Measurements from ENCODE around the gene AFM. TPM values are rescaled to one million over a fixed set of nuclear protein-coding genes. Genes with fewer than 3 reads are reported as not detected.

The AFM gene
- total and polyA plus RNA-seq, 2 donors: 0.02 TPM; not detected in 1

DNA sequence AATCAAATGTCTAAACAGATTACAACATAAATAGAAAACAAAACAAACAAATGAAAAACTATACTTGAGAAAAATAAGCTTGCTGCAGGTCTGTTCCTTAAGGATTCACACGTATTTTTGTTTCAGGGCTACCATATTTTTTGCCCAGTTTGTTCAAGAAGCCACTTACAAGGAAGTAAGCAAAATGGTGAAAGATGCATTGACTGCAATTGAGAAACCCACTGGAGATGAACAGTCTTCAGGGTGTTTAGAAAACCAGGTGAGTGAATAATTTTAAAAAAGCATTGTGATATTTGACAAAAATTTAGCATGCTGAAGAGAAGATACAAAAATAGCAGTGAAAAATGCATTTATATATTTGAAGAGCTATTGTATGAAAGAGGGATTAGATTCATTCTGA, 43.5 kb upstream of the AFM start:
- H3K9me3 ChIP-seq (ENCODE audit: control insufficient read depth in 2 of 2, insufficient read depth in 1 of 2, low read length in 1 of 2): no peaks in the 10 kb centered on the region
- no peaks in the 10 kb centered on the region for H3K36me3 ChIP-seq (ENCODE audit: control insufficient read depth in 2 of 2, insufficient read depth in 2 of 2, low read length in 1 of 2)
- no peaks in the 10 kb centered on the region for H3K27me3 ChIP-seq (ENCODE audit: control insufficient read depth in 2 of 2, insufficient read depth in 1 of 2, low read length in 1 of 2)
- no peaks in the 10 kb centered on the region for H3K4me1 ChIP-seq (ENCODE audit: control insufficient read depth in 2 of 2, insufficient read depth in 2 of 2, low read length in 2 of 2)
- no peak overlapping the region for H3K4me3 ChIP-seq (ENCODE audit: low read length in 2 of 2)
- H3K27ac ChIP-seq (ENCODE audit: low read depth in 1 of 2, low read length in 1 of 2): no peak overlapping the region
- WGBS: 95% methylated on average over 1 of the region's 1 CpG
- DNase-seq (ENCODE audit: low read depth in 6 of 9, low spot score in 9 of 9): no peak

DNA sequence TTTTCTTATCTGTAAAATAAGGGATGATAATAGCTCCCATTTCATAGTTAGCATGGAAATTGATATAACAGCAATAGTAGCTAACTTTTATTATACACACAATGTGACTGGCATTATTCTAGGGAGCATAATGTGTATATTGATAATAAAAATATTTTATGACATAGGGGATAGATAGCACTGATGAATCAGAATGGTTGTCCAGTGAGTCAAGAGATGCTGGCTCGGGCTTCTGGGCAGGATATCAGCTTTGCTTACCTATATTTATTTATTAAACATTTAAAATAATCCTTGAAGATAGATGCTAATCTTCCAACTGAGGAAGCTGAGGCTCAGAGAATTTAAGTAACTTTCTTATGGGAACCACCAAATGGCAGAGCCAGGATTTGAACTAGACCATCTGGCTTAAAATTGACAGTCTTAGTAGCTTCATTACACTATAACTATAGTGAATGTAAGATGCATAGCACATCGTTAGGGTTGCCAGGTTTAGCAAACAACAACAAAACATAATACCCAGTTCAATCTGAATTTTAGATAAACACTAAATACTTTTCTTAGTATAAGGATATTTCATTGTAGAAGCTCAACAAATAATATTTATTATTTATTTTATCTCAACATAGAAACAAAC, 42.8 kb upstream of the AFM start:
- Histone ChIP-seq H3K36me3 (ENCODE audit: control insufficient read depth in 2 of 2, insufficient read depth in 2 of 2, low read length in 1 of 2) (no peaks in the 10 kb centered on the region), H3K4me1 (ENCODE audit: control insufficient read depth in 2 of 2, insufficient read depth in 2 of 2, low read length in 2 of 2) (no peaks in the 10 kb centered on the region), H3K27me3 (ENCODE audit: control insufficient read depth in 2 of 2, insufficient read depth in 1 of 2, low read length in 1 of 2) (no peaks in the 10 kb centered on the region), H3K27ac (ENCODE audit: low read depth in 1 of 2, low read length in 1 of 2) (no peak overlapping the region), H3K4me3 (ENCODE audit: low read length in 2 of 2) (no peak overlapping the region), H3K9me3 (ENCODE audit: control insufficient read depth in 2 of 2, insufficient read depth in 1 of 2, low read length in 1 of 2) (no peaks in the 10 kb centered on the region)
- WGBS: 94% methylated on average over 2 of the region's 2 CpGs
- no peak for DNase-seq (ENCODE audit: low read depth in 6 of 9, low spot score in 9 of 9)

DNA sequence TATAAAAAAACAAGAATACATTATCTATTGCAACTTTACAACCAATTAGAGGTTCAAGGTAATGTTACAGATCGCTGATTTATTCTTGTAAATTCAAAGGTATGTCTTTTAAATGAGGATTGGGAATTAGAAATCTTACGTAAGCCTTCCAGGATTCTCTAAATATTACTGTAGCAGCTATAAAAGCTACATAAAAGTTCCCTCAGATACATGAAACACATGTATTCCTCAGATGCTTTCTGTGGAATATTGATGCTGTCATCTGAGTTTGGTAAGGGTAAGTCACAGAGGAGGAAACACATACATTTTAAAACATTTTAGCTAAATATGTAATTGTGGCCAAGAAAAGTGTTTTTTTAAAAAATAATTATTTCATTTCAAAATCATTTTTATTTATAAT, 42.1 kb upstream of the AFM start:
- no peak for DNase-seq (ENCODE audit: low read depth in 6 of 9, low spot score in 9 of 9)
- Histone ChIP-seq H3K4me3 (ENCODE audit: low read length in 2 of 2) (no peak overlapping the region), H3K9me3 (ENCODE audit: control insufficient read depth in 2 of 2, insufficient read depth in 1 of 2, low read length in 1 of 2) (no peaks in the 10 kb centered on the region), H3K27me3 (ENCODE audit: control insufficient read depth in 2 of 2, insufficient read depth in 1 of 2, low read length in 1 of 2) (no peaks in the 10 kb centered on the region), H3K36me3 (ENCODE audit: control insufficient read depth in 2 of 2, insufficient read depth in 2 of 2, low read length in 1 of 2) (no peaks in the 10 kb centered on the region), H3K4me1 (ENCODE audit: control insufficient read depth in 2 of 2, insufficient read depth in 2 of 2, low read length in 2 of 2) (no peaks in the 10 kb centered on the region), H3K27ac (ENCODE audit: low read depth in 1 of 2, low read length in 1 of 2) (no peak overlapping the region)
- WGBS: 94% methylated on average over 2 of the region's 2 CpGs

DNA sequence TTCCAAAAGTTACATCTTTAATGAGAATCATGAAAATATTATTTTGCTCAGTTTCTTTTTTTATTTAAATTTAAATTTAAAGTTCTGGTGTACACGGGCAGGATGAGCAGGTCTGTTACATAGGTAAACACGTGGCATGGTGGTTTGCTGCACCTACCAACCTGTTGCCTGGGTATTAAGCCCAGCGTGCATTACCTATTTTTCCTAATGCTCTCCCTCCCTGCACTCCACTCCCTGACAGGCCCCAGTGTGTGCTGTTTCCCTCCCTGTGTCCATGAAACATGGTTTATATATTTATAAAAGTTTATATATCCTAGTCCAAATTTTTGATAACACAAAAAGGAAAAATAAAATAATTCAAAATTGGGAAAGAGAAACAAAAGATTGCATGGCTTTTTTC, 41.6 kb upstream of the AFM start:
- Histone ChIP-seq H3K27ac (ENCODE audit: low read depth in 1 of 2, low read length in 1 of 2) (no peak overlapping the region), H3K4me3 (ENCODE audit: low read length in 2 of 2) (no peak overlapping the region), H3K27me3 (ENCODE audit: control insufficient read depth in 2 of 2, insufficient read depth in 1 of 2, low read length in 1 of 2) (no peaks in the 10 kb centered on the region), H3K4me1 (ENCODE audit: control insufficient read depth in 2 of 2, insufficient read depth in 2 of 2, low read length in 2 of 2) (no peaks in the 10 kb centered on the region), H3K9me3 (ENCODE audit: control insufficient read depth in 2 of 2, insufficient read depth in 1 of 2, low read length in 1 of 2) (no peaks in the 10 kb centered on the region), H3K36me3 (ENCODE audit: control insufficient read depth in 2 of 2, insufficient read depth in 2 of 2, low read length in 1 of 2) (no peaks in the 10 kb centered on the region)
- WGBS: 94% methylated on average over 3 of the region's 3 CpGs
- no peak for DNase-seq (ENCODE audit: low read depth in 6 of 9, low spot score in 9 of 9)

DNA sequence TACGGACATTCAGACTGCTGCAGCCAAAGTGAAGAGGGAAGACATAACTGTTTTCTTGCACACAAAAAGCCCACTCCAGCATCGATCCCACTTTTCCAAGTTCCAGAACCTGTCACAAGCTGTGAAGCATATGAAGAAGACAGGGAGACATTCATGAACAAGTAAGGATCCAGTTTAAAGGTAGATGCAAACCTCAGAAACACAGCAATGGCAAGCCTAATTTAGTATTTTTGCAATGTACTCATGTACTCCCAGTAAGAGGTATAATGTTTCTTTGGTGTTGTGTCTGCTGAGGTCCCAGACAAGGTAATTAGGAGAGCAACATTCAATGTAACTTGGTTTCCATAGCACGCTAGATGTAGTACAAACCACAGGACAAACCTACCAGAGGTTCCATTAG, 40.9 kb upstream of the AFM start:
- Histone ChIP-seq H3K9me3 (ENCODE audit: control insufficient read depth in 2 of 2, insufficient read depth in 1 of 2, low read length in 1 of 2) (no peaks in the 10 kb centered on the region), H3K4me3 (ENCODE audit: low read length in 2 of 2) (no peak overlapping the region), H3K36me3 (ENCODE audit: control insufficient read depth in 2 of 2, insufficient read depth in 2 of 2, low read length in 1 of 2) (no peaks in the 10 kb centered on the region), H3K27ac (ENCODE audit: low read depth in 1 of 2, low read length in 1 of 2) (no peak overlapping the region), H3K4me1 (ENCODE audit: control insufficient read depth in 2 of 2, insufficient read depth in 2 of 2, low read length in 2 of 2) (no peaks in the 10 kb centered on the region), H3K27me3 (ENCODE audit: control insufficient read depth in 2 of 2, insufficient read depth in 1 of 2, low read length in 1 of 2) (no peaks in the 10 kb centered on the region)
- DNase-seq (ENCODE audit: low read depth in 6 of 9, low spot score in 9 of 9): no peak
- WGBS: over 99% methylated on average over 3 of the region's 3 CpGs

DNA sequence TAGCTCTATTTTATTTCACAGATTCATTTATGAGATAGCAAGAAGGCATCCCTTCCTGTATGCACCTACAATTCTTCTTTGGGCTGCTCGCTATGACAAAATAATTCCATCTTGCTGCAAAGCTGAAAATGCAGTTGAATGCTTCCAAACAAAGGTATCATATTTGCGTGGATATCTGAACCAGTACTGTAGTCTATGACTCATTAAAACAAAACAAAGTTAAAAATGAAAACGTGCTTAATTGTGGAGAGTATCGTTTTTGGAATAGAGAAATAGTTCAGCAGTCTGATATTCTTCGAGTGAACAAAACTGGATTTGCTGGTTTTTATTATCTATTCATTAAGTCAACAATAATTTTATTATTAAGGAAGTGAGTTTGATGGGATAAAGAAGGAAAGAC, 39.3 kb upstream of the AFM start:
- Histone ChIP-seq H3K9me3 (ENCODE audit: control insufficient read depth in 2 of 2, insufficient read depth in 1 of 2, low read length in 1 of 2) (no peaks in the 10 kb centered on the region), H3K4me3 (ENCODE audit: low read length in 2 of 2) (no peak overlapping the region), H3K36me3 (ENCODE audit: control insufficient read depth in 2 of 2, insufficient read depth in 2 of 2, low read length in 1 of 2) (no peaks in the 10 kb centered on the region), H3K4me1 (ENCODE audit: control insufficient read depth in 2 of 2, insufficient read depth in 2 of 2, low read length in 2 of 2) (no peaks in the 10 kb centered on the region), H3K27me3 (ENCODE audit: control insufficient read depth in 2 of 2, insufficient read depth in 1 of 2, low read length in 1 of 2) (no peaks in the 10 kb centered on the region), H3K27ac (ENCODE audit: low read depth in 1 of 2, low read length in 1 of 2) (no peak overlapping the region)
- 86% methylated on average over 5 of the region's 5 CpGs for WGBS
- DNase-seq (ENCODE audit: low read depth in 6 of 9, low spot score in 9 of 9): no peak

DNA sequence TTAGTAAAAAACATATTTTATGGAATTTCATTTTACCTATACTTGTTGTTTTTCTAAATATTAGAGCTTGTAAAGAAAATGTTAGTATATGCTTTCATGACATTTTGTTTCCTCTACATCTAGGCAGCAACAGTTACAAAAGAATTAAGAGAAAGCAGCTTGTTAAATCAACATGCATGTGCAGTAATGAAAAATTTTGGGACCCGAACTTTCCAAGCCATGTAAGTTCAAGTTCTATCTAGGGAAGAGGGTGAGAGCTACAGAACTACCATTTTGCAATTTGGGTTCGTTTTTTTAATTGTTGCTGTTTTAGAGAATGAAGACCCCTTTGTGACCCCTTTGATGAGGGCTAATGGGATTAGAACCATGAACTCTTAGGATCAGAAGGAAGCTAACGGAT, 38.3 kb upstream of the AFM start:
- whole genome bisulfite sequencing: 96% methylated on average over 3 of the region's 3 CpGs
- no peaks in the 10 kb centered on the region for H3K36me3 ChIP-seq (ENCODE audit: control insufficient read depth in 2 of 2, insufficient read depth in 2 of 2, low read length in 1 of 2)
- H3K9me3 ChIP-seq (ENCODE audit: control insufficient read depth in 2 of 2, insufficient read depth in 1 of 2, low read length in 1 of 2): no peaks in the 10 kb centered on the region
- H3K4me1 ChIP-seq (ENCODE audit: control insufficient read depth in 2 of 2, insufficient read depth in 2 of 2, low read length in 2 of 2): no peaks in the 10 kb centered on the region
- DNase-seq (ENCODE audit: low read depth in 6 of 9, low spot score in 9 of 9): no peak
- no peak overlapping the region for H3K4me3 ChIP-seq (ENCODE audit: low read length in 2 of 2)
- H3K27me3 ChIP-seq (ENCODE audit: control insufficient read depth in 2 of 2, insufficient read depth in 1 of 2, low read length in 1 of 2): no peaks in the 10 kb centered on the region
- H3K27ac ChIP-seq (ENCODE audit: low read depth in 1 of 2, low read length in 1 of 2): no peak overlapping the region

DNA sequence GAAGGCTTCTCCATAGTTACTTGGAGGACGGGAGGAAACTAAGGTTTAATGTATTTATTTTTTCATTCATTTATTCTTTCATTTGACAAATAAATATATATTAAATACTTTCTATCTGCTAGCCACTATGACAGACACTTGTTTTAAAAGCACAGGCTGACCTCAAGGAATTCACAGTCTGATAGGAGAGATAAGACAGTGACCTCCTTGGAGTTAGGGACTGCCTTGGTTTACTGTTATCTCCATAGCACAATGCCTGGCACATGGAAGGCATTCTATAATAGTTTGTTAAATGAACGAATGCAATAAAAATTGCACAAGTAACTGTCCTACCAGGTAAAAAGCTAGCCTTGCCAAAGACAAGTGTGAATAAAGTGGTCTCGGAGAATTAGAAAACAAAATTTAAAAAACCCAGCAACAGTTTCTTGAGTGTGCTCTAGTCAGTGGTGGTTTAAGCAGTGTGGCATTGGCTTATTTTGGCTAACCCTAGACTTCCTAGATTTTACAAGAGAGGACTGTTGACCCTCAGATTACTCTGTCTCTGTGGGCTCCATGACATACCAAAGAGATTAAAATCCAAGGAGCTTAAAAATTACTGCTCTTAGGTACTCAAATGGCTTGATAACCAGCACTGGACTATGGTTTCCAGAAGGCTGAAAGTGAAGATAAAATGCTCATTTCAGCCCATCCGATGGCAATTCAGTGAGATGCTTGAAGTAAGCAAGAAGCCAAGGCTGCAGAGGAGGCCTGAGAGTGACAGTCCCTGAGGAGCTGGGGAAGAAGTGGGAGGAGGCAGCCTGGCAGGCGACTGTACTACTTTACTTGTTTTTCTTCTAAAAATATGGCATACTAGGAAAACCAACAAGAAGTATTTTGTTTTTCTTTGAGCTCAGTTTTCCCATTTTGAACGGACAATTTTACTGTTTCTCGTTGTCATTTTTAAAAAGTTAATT, 35.9 kb upstream of the AFM start:
- Histone ChIP-seq H3K4me3 (ENCODE audit: low read length in 2 of 2) (no peak overlapping the region), H3K9me3 (ENCODE audit: control insufficient read depth in 2 of 2, insufficient read depth in 1 of 2, low read length in 1 of 2) (no peaks in the 10 kb centered on the region), H3K27ac (ENCODE audit: low read depth in 1 of 2, low read length in 1 of 2) (no peak overlapping the region), H3K4me1 (ENCODE audit: control insufficient read depth in 2 of 2, insufficient read depth in 2 of 2, low read length in 2 of 2) (no peaks in the 10 kb centered on the region), H3K27me3 (ENCODE audit: control insufficient read depth in 2 of 2, insufficient read depth in 1 of 2, low read length in 1 of 2) (no peaks in the 10 kb centered on the region), H3K36me3 (ENCODE audit: control insufficient read depth in 2 of 2, insufficient read depth in 2 of 2, low read length in 1 of 2) (no peaks in the 10 kb centered on the region)
- WGBS: 97% methylated on average over 7 of the region's 7 CpGs
- DNase-seq (ENCODE audit: low read depth in 6 of 9, low spot score in 9 of 9): no peak

DNA sequence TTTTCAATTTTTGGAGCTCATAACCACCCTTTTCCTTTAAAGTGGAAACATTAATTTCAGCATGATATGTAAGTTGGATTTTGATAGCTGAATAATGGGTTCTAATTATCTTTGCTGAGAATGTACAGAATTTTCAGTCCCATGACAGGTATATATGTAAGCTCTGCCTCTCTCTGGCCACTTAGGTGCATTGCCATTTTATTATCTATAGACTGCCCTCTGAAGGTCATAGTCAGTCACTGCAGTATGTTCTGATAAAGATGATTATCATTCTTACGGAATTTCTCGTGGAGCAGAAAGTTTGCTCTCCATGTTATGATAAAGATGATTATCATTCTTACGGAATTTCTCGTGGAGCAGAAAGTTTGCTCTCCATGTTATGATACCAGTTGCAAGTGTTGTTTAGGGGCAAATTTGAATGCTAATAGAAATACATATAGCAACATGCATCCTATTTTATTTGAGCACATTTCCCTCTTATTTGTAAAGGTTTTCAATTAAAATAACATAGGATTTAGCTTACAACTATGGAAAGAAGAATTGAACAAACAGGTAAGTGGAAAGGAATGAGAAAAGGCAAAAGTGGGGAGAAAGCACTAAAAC, 35.1 kb upstream of the AFM start:
- Histone ChIP-seq H3K36me3 (ENCODE audit: control insufficient read depth in 2 of 2, insufficient read depth in 2 of 2, low read length in 1 of 2) (no peaks in the 10 kb centered on the region), H3K4me3 (ENCODE audit: low read length in 2 of 2) (no peak overlapping the region), H3K9me3 (ENCODE audit: control insufficient read depth in 2 of 2, insufficient read depth in 1 of 2, low read length in 1 of 2) (no peaks in the 10 kb centered on the region), H3K27me3 (ENCODE audit: control insufficient read depth in 2 of 2, insufficient read depth in 1 of 2, low read length in 1 of 2) (no peaks in the 10 kb centered on the region), H3K27ac (ENCODE audit: low read depth in 1 of 2, low read length in 1 of 2) (no peak overlapping the region), H3K4me1 (ENCODE audit: control insufficient read depth in 2 of 2, insufficient read depth in 2 of 2, low read length in 2 of 2) (no peaks in the 10 kb centered on the region)
- peak in 5 of 9 donors; percentile 12 to 61 (median 23) for DNase-seq (ENCODE audit: low read depth in 6 of 9, low spot score in 9 of 9)
- WGBS: 16% methylated on average over 4 of the region's 4 CpGs

Data from thymus (tissue), 11 donors.